ENCODE results near the gene BLOC1S1. TPM values are rescaled to one million over a fixed set of nuclear protein-coding genes. Genes with fewer than 3 reads are reported as not detected.

BLOC1S1 gene
- 118 and 135 TPM in 2 replicates for total RNA-seq (2014; rRNA removed)
- 374 TPM for polyA plus RNA-seq (2012)

GRCh38 chr12:55715833-55716581, at the start of gene BLOC1S1:
BLOC1S1 (plus strand) TSS chr12:55716046; CDS start chr12:55716052, 6 bp downstream.
- peak; percentile 93 for DNase-seq (ENCODE audit: low read depth)

- no peak for DNase-seq (ENCODE audit: low read depth)
These were observed 49.3 kb upstream of the BLOC1S1 start for GRCh38 chr12:55666508-55666907.

- DNase-seq (ENCODE audit: low read depth): no peak
These were observed 45.6 kb upstream of the BLOC1S1 start for GRCh38 chr12:55670276-55670675.

- DNase-seq (ENCODE audit: low read depth): no peak
These were observed 44.1 kb upstream of the BLOC1S1 start for GRCh38 chr12:55671746-55672145.

GRCh38 chr12:55673638-55674037, 42.2 kb upstream of the BLOC1S1 start:
- DNase-seq (ENCODE audit: low read depth): no peak

GRCh38 chr12:55675666-55676065, 40.2 kb upstream of the BLOC1S1 start:
- DNase-seq (ENCODE audit: low read depth): no peak

GRCh38 chr12:55676707-55677106, 39.1 kb upstream of the BLOC1S1 start:
- DNase-seq (ENCODE audit: low read depth): no peak

GRCh38 chr12:55679691-55680090, 36.2 kb upstream of the BLOC1S1 start:
- no peak for DNase-seq (ENCODE audit: low read depth)

GRCh38 chr12:55681142-55682077, 34.4 kb upstream of the BLOC1S1 start:
- peak; percentile 97 for DNase-seq (ENCODE audit: low read depth)

- no peak for DNase-seq (ENCODE audit: low read depth)
These were observed 33.6 kb upstream of the BLOC1S1 start for GRCh38 chr12:55682087-55682796.

GRCh38 chr12:55683676-55684075, 32.2 kb upstream of the BLOC1S1 start:
- no peak for DNase-seq (ENCODE audit: low read depth)

- DNase-seq (ENCODE audit: low read depth): no peak
These were observed 31.0 kb upstream of the BLOC1S1 start for GRCh38 chr12:55684761-55685370.

- no peak for DNase-seq (ENCODE audit: low read depth)
These were observed 30.2 kb upstream of the BLOC1S1 start for GRCh38 chr12:55685671-55686070.

GRCh38 chr12:55686366-55687010, 29.4 kb upstream of the BLOC1S1 start:
- no peak for DNase-seq (ENCODE audit: low read depth)

GRCh38 chr12:55687746-55688145, 28.1 kb upstream of the BLOC1S1 start:
- no peak for DNase-seq (ENCODE audit: low read depth)

GRCh38 chr12:55688716-55689655, 26.9 kb upstream of the BLOC1S1 start:
- DNase-seq (ENCODE audit: low read depth): no peak

- DNase-seq (ENCODE audit: low read depth): no peak
These were observed 23.1 kb upstream of the BLOC1S1 start for GRCh38 chr12:55692631-55693322.

- no peak for DNase-seq (ENCODE audit: low read depth)
These were observed 22.3 kb upstream of the BLOC1S1 start for GRCh38 chr12:55693323-55694187.
